Body of pancreas (tissue), 4 donors: ENCODE measurements around the gene DGKI. TPM values are rescaled to one million over a fixed set of nuclear protein-coding genes. Genes with fewer than 3 reads are reported as not detected.

Experiments used
- ATAC-seq: fragments of 150-250 bp; one replicate; pipeline ENCODE4 v1.9.1; 2016
- DNase-seq, 4 donors: peaks; one replicate each; pipeline ENCODE4 v3.0.0-alpha.2; 2019
- H3K27ac ChIP-seq, 4 donors: fragments of 200-600 bp; sonication (generic); 1 replicate in 3 of 4; 2 replicates in 1 of 4; pipeline versions ENCODE4 v1.5.1 to v1.6.1; 2016 to 2019; ENCODE audit warnings: mild to moderate bottlenecking in 1 of 4, mixed read lengths in 1 of 4, moderate library complexity in 1 of 4
- H3K27me3 ChIP-seq, 2 donors: fragments of 200-600 bp; sonication (generic); one replicate each; pipeline ENCODE4 v1.6.0; 2016; ENCODE audit warnings: mild to moderate bottlenecking in 1 of 2
- H3K36me3 ChIP-seq, 2 donors: fragments of 200-600 bp; sonication (generic); replicated peaks in 1 of 2; 2 replicates each; pipeline ENCODE4 v1.5.1; 2016; ENCODE audit warnings: low read depth in 2 of 2; ENCODE audit not compliant: insufficient read depth in 1 of 2
- H3K4me1 ChIP-seq: fragments of 200-600 bp; sonication (generic); one replicate; pipeline ENCODE4 v1.6.0; 2016
- H3K4me3 ChIP-seq, 2 donors: fragments of 200-600 bp; sonication (generic); 1 replicate in 1 of 2; 2 replicates in 1 of 2; pipeline ENCODE4 v1.5.1; 2016 to 2019
- H3K9me3 ChIP-seq, 3 donors: fragments of 200-600 bp; sonication (generic); 1 replicate in 2 of 3; 2 replicates in 1 of 3; pipeline ENCODE4 v1.5.1; 2016
- POLR2A ChIP-seq, 3 donors: fragments of 450-650 bp; IDR thresholded peaks; one replicate each; pipeline ENCODE4 v1.6.1; 2016; ENCODE audit warnings: antibody characterized with exemption in 3 of 3, mild to moderate bottlenecking in 2 of 3
- WGBS, 2 donors: methylation state at CpG; one replicate each; pipeline ENCODE4 v1.1.5; 2017; 5-methylcytosine and 5-hydroxymethylcytosine counted together
- intact Hi-C: fragments of 100-400 bp; cut with DNase I; formaldehyde crosslinking; loops from one replicate; pipeline ENCODE4 v1.15.1; 2023
- total RNA-seq, 2 donors: library from RNA; depleted of rRNA; stranded (reverse); fragments of >200 nt; gene quantifications; one replicate each; pipeline ENCODE4 v1.1.0, GENCODE V29; 2016
- TF ChIP-seq, protein P1 (sequence below), 7 experiments: fragments of 450-650 bp in 4 of 7; fragments of 200-600 bp in 3 of 7; sonication (generic) in 3 of 7; IDR thresholded peaks; one replicate each; pipeline ENCODE4 v1.5.1; 2016 to 2019; ENCODE audit warnings: antibody characterized with exemption in 7 of 7

DGKI gene
- total RNA-seq, 2 donors from 2014 or later, result 2.6 TPM; not detected in 1

DNA sequence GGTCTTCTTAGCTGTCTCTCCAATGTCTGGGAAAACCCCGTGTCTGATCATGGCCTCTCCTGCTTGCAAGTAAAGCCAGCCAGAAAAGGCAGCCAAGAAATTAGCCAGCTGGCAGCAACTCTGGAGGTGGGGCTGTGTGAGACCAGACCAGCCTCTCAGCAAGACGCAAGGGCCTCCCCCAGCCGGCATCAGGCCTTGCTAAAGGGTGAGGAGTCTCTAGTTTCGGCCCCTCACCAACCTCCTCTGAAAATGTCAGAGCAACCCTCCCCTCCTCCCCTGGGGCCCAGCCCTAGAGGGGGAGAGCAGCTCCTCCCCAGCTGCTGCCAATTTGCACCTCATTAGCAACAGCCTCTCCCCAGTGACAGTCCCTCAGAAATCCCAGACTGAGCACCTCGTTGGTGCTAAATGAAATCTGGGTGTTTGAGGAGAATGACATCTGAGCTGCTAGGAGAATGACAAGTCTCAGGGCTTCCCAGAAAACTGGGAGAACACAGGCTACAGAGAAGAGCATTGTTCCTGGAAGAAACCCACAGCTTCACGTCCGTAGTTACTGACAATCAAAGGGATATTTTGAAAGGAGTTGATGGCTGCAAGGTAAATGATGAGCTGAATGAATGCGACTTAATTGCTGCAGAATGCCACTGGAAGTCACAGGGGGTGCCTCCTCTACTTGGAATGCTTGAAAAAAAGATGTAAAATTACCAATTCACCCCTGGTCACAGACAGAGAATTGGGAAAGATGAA, 25.9 kb downstream of the DGKI start:
- peak; percentile 42 for ATAC-seq
- 23 to 29% methylated on average over 7 to 8 of the region's 8 CpGs for WGBS, 2 donors
- H3K36me3 ChIP-seq, result no peaks in the 10 kb centered on the region
- no peak overlapping the region for H3K27ac ChIP-seq
- peaks cover 6% of the 10 kb centered on the region for H3K4me1 ChIP-seq
- H3K4me3 ChIP-seq, result no peak overlapping the region
- H3K9me3 ChIP-seq, result no peaks in the 10 kb centered on the region
- intact Hi-C loops, result no loop called here
- TF ChIP-seq, protein P1, sequence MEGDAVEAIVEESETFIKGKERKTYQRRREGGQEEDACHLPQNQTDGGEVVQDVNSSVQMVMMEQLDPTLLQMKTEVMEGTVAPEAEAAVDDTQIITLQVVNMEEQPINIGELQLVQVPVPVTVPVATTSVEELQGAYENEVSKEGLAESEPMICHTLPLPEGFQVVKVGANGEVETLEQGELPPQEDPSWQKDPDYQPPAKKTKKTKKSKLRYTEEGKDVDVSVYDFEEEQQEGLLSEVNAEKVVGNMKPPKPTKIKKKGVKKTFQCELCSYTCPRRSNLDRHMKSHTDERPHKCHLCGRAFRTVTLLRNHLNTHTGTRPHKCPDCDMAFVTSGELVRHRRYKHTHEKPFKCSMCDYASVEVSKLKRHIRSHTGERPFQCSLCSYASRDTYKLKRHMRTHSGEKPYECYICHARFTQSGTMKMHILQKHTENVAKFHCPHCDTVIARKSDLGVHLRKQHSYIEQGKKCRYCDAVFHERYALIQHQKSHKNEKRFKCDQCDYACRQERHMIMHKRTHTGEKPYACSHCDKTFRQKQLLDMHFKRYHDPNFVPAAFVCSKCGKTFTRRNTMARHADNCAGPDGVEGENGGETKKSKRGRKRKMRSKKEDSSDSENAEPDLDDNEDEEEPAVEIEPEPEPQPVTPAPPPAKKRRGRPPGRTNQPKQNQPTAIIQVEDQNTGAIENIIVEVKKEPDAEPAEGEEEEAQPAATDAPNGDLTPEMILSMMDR (IDR thresholded peaks at IDR 0.05), result no peak
- TF ChIP-seq POLR2A (IDR thresholded peaks at IDR 0.05), result no peak
- peak; percentile 22 to 47 (median 34) for DNase-seq
- no peaks in the 10 kb centered on the region for H3K27me3 ChIP-seq

DNA sequence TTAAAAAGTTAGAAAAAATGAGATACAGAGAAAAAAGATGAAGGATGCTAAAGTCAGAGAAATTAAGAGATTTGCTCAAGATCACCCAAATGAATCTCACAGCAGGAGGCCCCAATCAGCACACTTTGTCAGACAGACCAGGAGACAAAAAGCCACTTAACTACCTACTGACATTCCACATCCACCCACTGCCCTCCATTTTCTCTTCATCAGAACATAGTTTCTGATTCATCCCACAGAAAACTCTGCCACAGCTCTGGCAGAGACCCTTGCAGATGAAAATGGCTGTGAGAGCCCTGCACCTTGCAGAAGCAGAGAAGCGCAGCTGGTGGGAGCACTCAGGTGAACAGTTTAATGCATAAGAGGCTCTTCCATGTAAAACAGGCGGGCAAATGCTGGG, 26.6 kb downstream of the DGKI start:
- H3K4me3 ChIP-seq, result no peak overlapping the region
- H3K4me1 ChIP-seq, result peaks cover 6% of the 10 kb centered on the region
- 93% methylated on average over 2 of the region's 2 CpGs for WGBS, 2 donors
- H3K36me3 ChIP-seq, result no peaks in the 10 kb centered on the region
- intact Hi-C loops, result no loop called here
- no peak for TF ChIP-seq POLR2A (IDR thresholded peaks at IDR 0.05)
- TF ChIP-seq, protein P1 (IDR thresholded peaks at IDR 0.05), result no peak
- DNase-seq, result no peak
- H3K9me3 ChIP-seq, result no peaks in the 10 kb centered on the region
- no peaks in the 10 kb centered on the region for H3K27me3 ChIP-seq
- H3K27ac ChIP-seq, result no peak overlapping the region
- no peak for ATAC-seq

DNA sequence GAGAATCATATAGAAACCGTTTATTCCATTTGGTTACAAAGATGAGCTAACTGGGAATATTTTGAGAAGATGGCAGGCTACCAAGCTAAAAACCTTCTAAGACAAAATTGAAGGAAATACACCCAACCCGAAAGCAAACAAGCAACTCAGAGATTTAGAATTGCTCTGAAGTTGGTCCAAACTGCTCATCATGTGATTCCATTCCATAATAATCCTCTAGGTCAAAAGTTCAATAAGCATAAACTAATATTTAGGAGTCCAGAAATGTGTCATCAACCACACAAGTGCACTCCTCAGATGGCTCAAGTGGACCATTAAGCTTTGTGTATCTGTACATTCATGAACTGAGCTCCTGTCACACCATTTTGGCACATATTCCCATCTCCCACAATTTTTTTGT, 28.7 kb downstream of the DGKI start:
- Histone ChIP-seq H3K36me3 (no peaks in the 10 kb centered on the region), H3K9me3 (no peaks in the 10 kb centered on the region), H3K27me3 (no peaks in the 10 kb centered on the region), H3K27ac (no peak overlapping the region), H3K4me1 (peaks cover 6% of the 10 kb centered on the region), H3K4me3 (no peak overlapping the region)
- intact Hi-C loops, result no loop called here
- 76 to 79% methylated on average over 2 of the region's 2 CpGs for WGBS, 2 donors
- ATAC-seq (no peak), DNase-seq (no peak)
- TF ChIP-seq, protein P1 (IDR thresholded peaks at IDR 0.05), result no peak
- TF ChIP-seq POLR2A (IDR thresholded peaks at IDR 0.05), result no peak

DNA sequence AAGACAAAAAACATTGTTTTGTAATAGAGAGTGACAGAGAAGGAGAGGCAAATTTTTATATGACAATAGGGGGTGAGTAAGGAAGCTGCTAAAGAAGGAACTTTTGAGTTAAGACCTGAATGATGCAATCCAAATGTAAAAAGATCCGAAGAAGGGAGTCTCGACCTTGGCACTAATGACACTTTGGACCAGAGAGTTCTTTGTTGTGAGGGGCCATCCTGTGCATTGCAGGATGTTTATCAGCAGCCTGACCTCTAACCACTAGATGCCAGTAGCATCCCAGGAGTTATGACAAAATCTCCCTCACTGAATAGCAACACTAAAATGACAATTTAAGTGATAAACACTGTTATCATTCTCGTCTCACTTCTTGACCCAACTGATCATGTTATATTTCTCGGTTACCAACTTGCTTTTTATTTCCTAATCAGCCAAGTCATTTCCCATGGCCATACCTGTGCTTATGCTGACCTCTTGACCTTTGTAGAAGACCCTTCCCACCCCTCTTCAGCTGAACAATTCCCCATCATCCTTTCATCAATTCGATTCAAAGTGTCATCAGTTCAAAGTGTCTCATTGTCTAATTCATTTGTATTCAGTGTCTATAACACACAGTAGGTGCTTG, 30.0 kb downstream of the DGKI start:
- intact Hi-C loops, result no loop called here
- no peaks in the 10 kb centered on the region for H3K36me3 ChIP-seq
- TF ChIP-seq, protein P1 (IDR thresholded peaks at IDR 0.05), result no peak
- TF ChIP-seq POLR2A (IDR thresholded peaks at IDR 0.05), result no peak
- H3K4me1 ChIP-seq, result peaks cover 6% of the 10 kb centered on the region
- no peak for ATAC-seq
- no peak overlapping the region for H3K27ac ChIP-seq
- no peaks in the 10 kb centered on the region for H3K27me3 ChIP-seq
- H3K4me3 ChIP-seq, result no peak overlapping the region
- WGBS, 2 donors, result 47 to 48% methylated on average over 5 of the region's 5 CpGs
- no peaks in the 10 kb centered on the region for H3K9me3 ChIP-seq
- DNase-seq, result no peak
